ENCODE measurements around the gene AGTRAP.

The AGTRAP gene

GRCh38 chr1:11735854-11736745 lies at the start of gene AGTRAP:
TSS of gene AGTRAP (plus strand) at chr1:11736136. CDS start at chr1:11736209, 73 bp downstream.
- DNase-seq: peak; percentile 87

GRCh38 chr1:11688506-11688905 lies 47.4 kb upstream of the AGTRAP start:
- no peak for DNase-seq

GRCh38 chr1:11690397-11691301 lies 45.3 kb upstream of the AGTRAP start:
- no peak for DNase-seq

GRCh38 chr1:11691302-11691914 lies 44.5 kb upstream of the AGTRAP start, which contains the start of gene DRAXIN:
TSS of gene DRAXIN (plus strand) at chr1:11691710. CDS start at chr1:11706259, 14,549 bp downstream.
- DNase-seq: no peak

GRCh38 chr1:11691928-11692711 lies 43.8 kb upstream of the AGTRAP start:
- no peak for DNase-seq

GRCh38 chr1:11693024-11693590 lies 42.8 kb upstream of the AGTRAP start:
- DNase-seq: peak; percentile 81

GRCh38 chr1:11693917-11694316 lies 42.0 kb upstream of the AGTRAP start:
- DNase-seq: no peak

GRCh38 chr1:11695861-11696260 lies 40.1 kb upstream of the AGTRAP start:
- DNase-seq: no peak

- DNase-seq: no peak
Measured at GRCh38 chr1:11697188-11697892, 38.6 kb upstream of the AGTRAP start.

GRCh38 chr1:11697893-11698210 lies 38.1 kb upstream of the AGTRAP start:
- DNase-seq: no peak

- DNase-seq: no peak
Measured at GRCh38 chr1:11700601-11701467, 35.1 kb upstream of the AGTRAP start.

- DNase-seq: no peak
Measured at GRCh38 chr1:11701551-11701961, 34.4 kb upstream of the AGTRAP start.

- no peak for DNase-seq
Measured at GRCh38 chr1:11701981-11702803, 33.7 kb upstream of the AGTRAP start.

GRCh38 chr1:11703357-11704193 lies 32.4 kb upstream of the AGTRAP start:
- no peak for DNase-seq

- DNase-seq: no peak
Measured at GRCh38 chr1:11704194-11704529, 31.8 kb upstream of the AGTRAP start.

- no peak for DNase-seq
Measured at GRCh38 chr1:11704691-11705475, 31.1 kb upstream of the AGTRAP start.

- DNase-seq: no peak
Measured at GRCh38 chr1:11705596-11705995, 30.3 kb upstream of the AGTRAP start.

GRCh38 chr1:11706292-11706691 lies 29.6 kb upstream of the AGTRAP start:
- no peak for DNase-seq

Measured in fibroblast of skin of right biceps (primary cell).